ENCODE measurements around the gene BPIFA3. TPM values are rescaled to one million over a fixed set of nuclear protein-coding genes. Genes with fewer than 3 reads are reported as not detected.

The BPIFA3 gene
- total and polyA plus RNA-seq, 2 experiments from 2014 or later = not detected

DNA sequence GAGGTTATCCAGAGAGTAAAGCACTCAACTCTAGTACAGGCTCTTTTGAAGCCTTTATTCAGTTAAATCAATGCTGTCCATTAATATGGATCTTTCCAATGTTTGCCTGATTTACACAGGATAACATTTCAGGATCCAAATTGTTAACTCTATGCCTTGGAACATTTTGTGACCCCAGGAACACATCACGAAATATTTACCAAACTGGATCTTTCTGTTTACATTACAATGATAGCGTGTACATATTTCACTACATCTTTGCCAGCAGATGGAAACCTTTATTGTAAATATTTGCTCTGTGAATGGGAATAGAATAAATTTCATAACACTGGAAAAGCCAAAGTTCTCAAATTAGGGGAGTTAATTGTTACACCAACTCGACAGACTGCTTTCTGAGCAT is 25.7 kb upstream of the BPIFA3 start:
- Histone ChIP-seq H3K4me3 (no peak overlapping the region), H3K27ac (no peak overlapping the region), H3K4me1 (ENCODE audit: insufficient read depth) (no peaks in the 10 kb centered on the region), H4K20me1 (ENCODE audit: insufficient read depth, poor library complexity, severe bottlenecking) (no peaks in the 10 kb centered on the region), H3K9me3 (ENCODE audit: low read depth) (no peaks in the 10 kb centered on the region), H3K4me2 (no peak overlapping the region), H3K27me3 (peaks cover 11% of the 10 kb centered on the region), H3K9me2 (replicated peaks; ENCODE audit: insufficient read depth) (no peaks in the 10 kb centered on the region), H3K36me3 (replicated peaks; ENCODE audit: insufficient read depth, low read depth) (no peaks in the 10 kb centered on the region), H3K79me2 (no peaks in the 10 kb centered on the region), H2AFZ (no peak overlapping the region)
- TF ChIP-seq EZH2 (IDR thresholded peaks at IDR 0.05; ENCODE audit: borderline replicate concordance) (no peak), EZH2phosphoT487 (IDR thresholded peaks at IDR 0.05; ENCODE audit: low read depth, severe bottlenecking, unreplicated experiment) (no peak)
- TF ChIP-seq, protein P1, sequence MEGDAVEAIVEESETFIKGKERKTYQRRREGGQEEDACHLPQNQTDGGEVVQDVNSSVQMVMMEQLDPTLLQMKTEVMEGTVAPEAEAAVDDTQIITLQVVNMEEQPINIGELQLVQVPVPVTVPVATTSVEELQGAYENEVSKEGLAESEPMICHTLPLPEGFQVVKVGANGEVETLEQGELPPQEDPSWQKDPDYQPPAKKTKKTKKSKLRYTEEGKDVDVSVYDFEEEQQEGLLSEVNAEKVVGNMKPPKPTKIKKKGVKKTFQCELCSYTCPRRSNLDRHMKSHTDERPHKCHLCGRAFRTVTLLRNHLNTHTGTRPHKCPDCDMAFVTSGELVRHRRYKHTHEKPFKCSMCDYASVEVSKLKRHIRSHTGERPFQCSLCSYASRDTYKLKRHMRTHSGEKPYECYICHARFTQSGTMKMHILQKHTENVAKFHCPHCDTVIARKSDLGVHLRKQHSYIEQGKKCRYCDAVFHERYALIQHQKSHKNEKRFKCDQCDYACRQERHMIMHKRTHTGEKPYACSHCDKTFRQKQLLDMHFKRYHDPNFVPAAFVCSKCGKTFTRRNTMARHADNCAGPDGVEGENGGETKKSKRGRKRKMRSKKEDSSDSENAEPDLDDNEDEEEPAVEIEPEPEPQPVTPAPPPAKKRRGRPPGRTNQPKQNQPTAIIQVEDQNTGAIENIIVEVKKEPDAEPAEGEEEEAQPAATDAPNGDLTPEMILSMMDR (IDR thresholded peaks at IDR 0.05; ENCODE audit: poor library complexity) = no peak
- 43% methylated on average over 3 of the region's 3 CpGs for WGBS (ENCODE audit: low lambda C conversion rate, missing lambda C conversion rate)
- no peak for DNase-seq (ENCODE audit: low spot score)

DNA sequence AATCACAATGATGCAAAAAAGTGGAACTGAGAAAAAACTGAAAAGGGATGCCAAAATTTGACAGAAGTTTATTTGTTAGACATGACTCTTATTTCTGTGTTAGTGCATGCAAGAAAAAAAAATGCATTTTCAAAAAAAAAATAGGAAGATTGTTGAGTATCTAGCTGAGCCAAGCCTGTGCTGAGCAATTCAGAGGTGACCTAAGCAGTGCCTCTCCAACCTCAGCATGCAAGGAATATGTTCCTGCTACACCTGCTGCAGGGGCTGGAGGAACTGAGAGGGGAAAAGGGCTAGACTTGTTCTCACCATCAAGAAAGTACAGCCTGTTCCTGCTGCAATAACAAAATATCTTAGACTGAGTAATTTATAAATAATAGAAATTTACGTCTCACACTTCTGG is 25.2 kb upstream of the BPIFA3 start:
- Histone ChIP-seq H3K4me2 (no peak overlapping the region), H3K9me3 (ENCODE audit: low read depth) (no peaks in the 10 kb centered on the region), H3K79me2 (no peaks in the 10 kb centered on the region), H2AFZ (no peak overlapping the region), H3K4me3 (no peak overlapping the region), H3K9me2 (replicated peaks; ENCODE audit: insufficient read depth) (no peaks in the 10 kb centered on the region), H3K27ac (no peak overlapping the region), H3K36me3 (replicated peaks; ENCODE audit: insufficient read depth, low read depth) (no peaks in the 10 kb centered on the region), H4K20me1 (ENCODE audit: insufficient read depth, poor library complexity, severe bottlenecking) (no peaks in the 10 kb centered on the region), H3K4me1 (ENCODE audit: insufficient read depth) (no peaks in the 10 kb centered on the region), H3K27me3 (peaks cover 11% of the 10 kb centered on the region)
- TF ChIP-seq EZH2phosphoT487 (IDR thresholded peaks at IDR 0.05; ENCODE audit: low read depth, severe bottlenecking, unreplicated experiment) (no peak), EZH2 (IDR thresholded peaks at IDR 0.05; ENCODE audit: borderline replicate concordance) (no peak)
- TF ChIP-seq, protein P1 (IDR thresholded peaks at IDR 0.05; ENCODE audit: poor library complexity) = no peak
- 92% methylated on average over 1 of the region's 1 CpG for WGBS (ENCODE audit: low lambda C conversion rate, missing lambda C conversion rate)
- no peak for DNase-seq (ENCODE audit: low spot score)

DNA sequence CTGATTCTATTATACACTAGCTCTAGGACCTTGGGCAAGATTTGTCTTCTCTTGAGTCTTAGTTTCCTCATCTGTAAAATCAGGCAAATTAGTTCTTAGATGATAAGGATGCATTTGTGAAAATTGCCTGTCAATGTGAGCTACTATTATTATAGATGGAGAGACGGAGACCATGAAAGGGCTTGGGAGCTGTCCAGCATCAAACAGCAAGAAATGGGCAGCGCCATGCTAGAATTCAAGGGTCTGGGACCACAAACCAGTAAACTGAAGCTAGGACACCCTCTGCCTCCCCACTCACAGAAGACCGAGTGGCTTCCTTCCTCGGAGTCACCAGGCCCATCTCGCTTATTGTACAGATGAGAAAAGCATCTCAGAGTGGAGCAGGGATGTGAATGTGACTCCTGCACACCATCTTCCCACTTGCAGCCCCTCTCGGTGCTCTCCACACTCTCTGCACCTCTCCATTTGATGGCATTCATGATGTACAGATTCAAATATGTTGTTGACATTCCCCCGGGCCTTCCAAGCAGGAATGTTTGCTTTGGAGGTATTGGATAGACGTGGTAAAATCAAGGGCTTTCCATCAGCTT is 24.1 kb upstream of the BPIFA3 start:
- H2AFZ ChIP-seq = no peak overlapping the region
- no peak for DNase-seq (ENCODE audit: low spot score)
- H3K9me3 ChIP-seq (ENCODE audit: low read depth) = no peaks in the 10 kb centered on the region
- no peak overlapping the region for H3K4me2 ChIP-seq
- 68% methylated on average over 8 of the region's 8 CpGs for WGBS (ENCODE audit: low lambda C conversion rate, missing lambda C conversion rate)
- no peaks in the 10 kb centered on the region for H3K4me1 ChIP-seq (ENCODE audit: insufficient read depth)
- H3K27me3 ChIP-seq = peaks cover 11% of the 10 kb centered on the region
- no peak for TF ChIP-seq EZH2 (IDR thresholded peaks at IDR 0.05; ENCODE audit: borderline replicate concordance)
- TF ChIP-seq, protein P1 (IDR thresholded peaks at IDR 0.05; ENCODE audit: poor library complexity) = no peak
- TF ChIP-seq EZH2phosphoT487 (IDR thresholded peaks at IDR 0.05; ENCODE audit: low read depth, severe bottlenecking, unreplicated experiment) = no peak
- H3K27ac ChIP-seq = no peak overlapping the region
- no peaks in the 10 kb centered on the region for H4K20me1 ChIP-seq (ENCODE audit: insufficient read depth, poor library complexity, severe bottlenecking)
- H3K36me3 ChIP-seq (replicated peaks; ENCODE audit: insufficient read depth, low read depth) = no peaks in the 10 kb centered on the region
- H3K9me2 ChIP-seq (replicated peaks; ENCODE audit: insufficient read depth) = no peaks in the 10 kb centered on the region
- H3K79me2 ChIP-seq = no peaks in the 10 kb centered on the region
- H3K4me3 ChIP-seq = no peak overlapping the region
